Spleen (tissue), 7 donors: Measurements from ENCODE around the gene MYPN.

Experiments
- CTCF ChIP-seq, 11 experiments: fragments of 200-600 bp in 7 of 11; fragments of 450-650 bp in 4 of 11; sonication (generic) in 4 of 11; IDR thresholded peaks in 8 of 11; conservative IDR thresholded peaks in 3 of 11; 1 replicate in 7 of 11; 2 replicates in 4 of 11; pipeline versions ENCODE4 v1.4.0 to v1.8.0; 2016 to 2021; ENCODE audit warnings: antibody characterized with exemption in 11 of 11, inconsistent platforms in 4 of 11, mild to moderate bottlenecking in 1 of 11
- POLR2AphosphoS5 ChIP-seq, 3 donors: sonication (generic); formaldehyde crosslinking; IDR thresholded peaks; one replicate each; pipeline ENCODE4 v1.5.1; 2017; ENCODE audit warnings: antibody characterized with exemption in 3 of 3
- donor health status: DM: no; HTN: no; CAD: no; lungs with moderate emphysema.
- donor health status: DM: no; HTN: no; CAD: no.
- donor health status: DM: no; HTN: no; CAD: no.

- TF ChIP-seq CTCF (IDR thresholded peaks at IDR 0.05 in 8 of 11, conservative IDR thresholded peaks at IDR 0.05 in 3 of 11): no peak
- no peak for TF ChIP-seq POLR2AphosphoS5 (IDR thresholded peaks at IDR 0.05)
These were observed 125.8 kb downstream of the MYPN start for GRCh38 chr10:68235111-68235510.
